IPS-18a (cell line): ENCODE measurements around the gene HOXB6.
A peak's percentile ranks its signal among the peaks of the same experiment; 100 is the strongest.

Experiments used
- H3K27ac ChIP-seq: one replicate; pipeline ENCODE4 v1.5.1; 2013; ENCODE audit warnings: low read length
- H3K27me3 ChIP-seq: one replicate; pipeline ENCODE4 v1.6.1; 2013; ENCODE audit warnings: mild to moderate bottlenecking, low read length; ENCODE audit not compliant: control insufficient read depth, insufficient read depth
- H3K36me3 ChIP-seq: one replicate; pipeline ENCODE4 v1.6.1; 2013; ENCODE audit warnings: low read depth, low read length; ENCODE audit not compliant: control insufficient read depth
- H3K4me1 ChIP-seq: one replicate; pipeline ENCODE4 v1.6.1; 2013; ENCODE audit warnings: low read depth, low read length; ENCODE audit not compliant: control insufficient read depth
- H3K4me3 ChIP-seq: one replicate; pipeline ENCODE4 v1.5.1; 2013; ENCODE audit warnings: low read length
- H3K9ac ChIP-seq: one replicate; pipeline ENCODE4 v1.6.1; 2013; ENCODE audit warnings: mild to moderate bottlenecking, low read length, moderate library complexity
- H3K9me3 ChIP-seq: one replicate; pipeline ENCODE4 v1.6.1; 2013; ENCODE audit warnings: low read depth, low read length; ENCODE audit not compliant: control insufficient read depth

The HOXB6 gene

DNA sequence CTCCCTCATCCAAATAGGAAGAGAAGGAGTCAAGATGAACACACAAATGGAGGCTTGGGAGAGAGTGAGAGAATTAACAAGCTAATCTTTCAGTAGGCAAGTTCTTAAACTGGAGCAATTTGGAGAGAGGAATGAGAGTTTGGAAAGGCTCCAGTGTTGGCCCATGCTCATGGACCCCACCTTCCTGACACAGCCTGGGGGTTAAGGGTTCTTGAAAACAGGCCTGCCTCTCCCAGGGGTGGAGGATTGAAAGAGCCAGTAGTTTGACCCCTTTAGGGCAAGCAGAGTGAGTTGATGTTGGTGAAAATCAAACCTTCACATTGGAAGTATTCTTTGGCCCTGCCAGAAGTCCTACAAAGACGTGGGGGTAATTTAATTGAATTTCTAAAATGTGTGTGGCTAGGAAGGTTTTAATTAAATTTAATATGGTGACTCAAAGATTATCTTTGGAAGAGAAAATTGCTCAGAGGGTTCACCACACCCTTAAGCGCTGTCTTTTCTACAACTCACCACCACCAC, 20.5 kb downstream of the HOXB6 start:
- H3K27me3 ChIP-seq, result peaks cover 100% of the 10 kb centered on the region
- no peak overlapping the region for H3K27ac ChIP-seq

DNA sequence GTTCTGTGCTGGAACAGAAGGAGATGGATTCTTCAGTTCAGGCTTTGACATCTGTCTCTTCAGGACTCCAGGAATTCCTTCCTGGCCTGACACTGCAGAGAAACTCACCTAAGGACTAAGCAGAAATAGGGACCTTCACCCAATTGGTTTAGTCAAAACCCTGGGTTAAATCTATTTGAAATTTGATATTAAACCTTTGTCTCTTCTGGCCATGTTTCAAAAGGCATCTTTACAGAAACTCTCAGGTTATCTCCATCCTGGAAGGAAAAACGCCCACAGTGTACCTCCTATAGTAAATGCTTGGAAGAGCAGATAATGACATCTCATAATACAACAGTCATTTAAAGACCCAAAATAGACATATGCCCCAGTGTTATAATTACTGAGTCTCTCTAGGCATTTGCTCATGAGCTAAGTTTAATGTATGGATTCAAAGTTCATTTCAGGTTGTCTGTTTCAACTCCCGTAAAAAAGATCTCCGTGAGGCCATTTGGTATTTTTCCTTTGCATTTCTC, 21.0 kb downstream of the HOXB6 start:
- H3K27ac ChIP-seq, result no peak overlapping the region
- no peaks in the 10 kb centered on the region for H3K36me3 ChIP-seq
- peaks cover 100% of the 10 kb centered on the region for H3K27me3 ChIP-seq
- no peaks in the 10 kb centered on the region for H3K4me1 ChIP-seq
- no peak overlapping the region for H3K4me3 ChIP-seq
- H3K9me3 ChIP-seq, result no peaks in the 10 kb centered on the region
- H3K9ac ChIP-seq, result no peak overlapping the region

More for the DNA sequence above, 20.5 kb downstream of the HOXB6 start:
- Histone ChIP-seq H3K4me3 (no peak overlapping the region), H3K9me3 (no peaks in the 10 kb centered on the region), H3K9ac (no peak overlapping the region), H3K4me1 (no peaks in the 10 kb centered on the region), H3K36me3 (no peaks in the 10 kb centered on the region)

DNA sequence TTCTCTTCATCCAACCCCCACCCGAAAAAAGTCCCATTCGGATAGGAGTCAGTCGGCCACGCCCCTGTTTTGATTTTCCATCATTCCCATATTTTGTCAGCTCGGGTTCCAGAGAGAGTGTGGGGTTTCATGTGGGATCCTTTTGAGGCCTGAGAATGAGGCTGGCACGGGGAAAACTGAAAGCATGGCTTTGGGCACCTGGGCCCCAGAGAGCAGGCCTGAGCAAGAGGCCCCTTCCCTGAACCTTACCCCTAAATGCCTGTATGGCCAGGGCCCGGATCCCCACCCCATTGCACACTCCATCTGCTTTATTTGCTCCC, 22.1 kb downstream of the HOXB6 start:
- H3K4me3 ChIP-seq, result no peak overlapping the region
- no peaks in the 10 kb centered on the region for H3K36me3 ChIP-seq
- peaks cover 100% of the 10 kb centered on the region for H3K27me3 ChIP-seq
- no peak overlapping the region for H3K9ac ChIP-seq
- H3K9me3 ChIP-seq, result no peaks in the 10 kb centered on the region
- H3K27ac ChIP-seq, result no peak overlapping the region
- H3K4me1 ChIP-seq, result no peaks in the 10 kb centered on the region

DNA sequence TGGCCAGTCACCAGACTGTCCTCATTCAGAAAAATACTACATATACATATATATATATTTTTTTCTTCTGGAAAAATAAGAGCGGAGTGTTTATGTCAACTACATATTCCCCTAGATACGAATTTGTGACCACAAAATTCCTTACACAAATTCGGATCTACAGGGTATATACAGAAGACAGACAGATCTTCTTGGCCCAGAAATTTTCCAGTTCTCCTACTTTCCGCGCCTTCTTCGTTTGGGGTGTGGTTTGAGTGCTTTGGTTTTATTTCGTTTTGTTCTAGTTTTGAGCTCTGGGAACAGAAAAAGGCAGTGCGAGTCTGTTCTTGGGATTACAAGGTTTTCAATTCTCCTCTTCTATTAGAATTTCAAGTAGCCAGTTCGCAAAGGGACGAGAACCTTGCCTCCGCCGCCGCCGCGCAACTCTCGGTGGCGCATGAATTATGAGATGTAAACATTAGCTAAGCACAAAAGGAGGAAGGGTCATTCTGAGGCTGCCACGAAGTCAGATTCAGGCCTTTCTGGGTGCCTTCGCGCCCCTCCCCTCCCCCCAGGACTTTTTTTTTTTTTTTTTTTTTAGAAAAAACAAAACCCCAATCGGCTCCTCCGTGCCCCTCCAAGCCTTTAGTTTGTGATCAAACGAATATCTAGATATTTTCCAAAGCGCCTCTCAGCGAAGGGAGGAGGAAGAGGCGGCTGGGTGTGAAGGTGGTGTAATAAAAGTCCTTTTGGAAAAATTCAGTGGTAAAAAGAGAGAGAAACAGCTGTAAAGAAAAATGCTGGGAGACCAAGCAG, 24.8 kb downstream of the HOXB6 start:
- H3K27ac ChIP-seq, result no peak overlapping the region
- H3K4me3 ChIP-seq, result no peak overlapping the region
- peaks cover 100% of the 10 kb centered on the region for H3K27me3 ChIP-seq
- H3K36me3 ChIP-seq, result no peaks in the 10 kb centered on the region
- H3K9ac ChIP-seq, result no peak overlapping the region
- no peaks in the 10 kb centered on the region for H3K9me3 ChIP-seq
- no peaks in the 10 kb centered on the region for H3K4me1 ChIP-seq

DNA sequence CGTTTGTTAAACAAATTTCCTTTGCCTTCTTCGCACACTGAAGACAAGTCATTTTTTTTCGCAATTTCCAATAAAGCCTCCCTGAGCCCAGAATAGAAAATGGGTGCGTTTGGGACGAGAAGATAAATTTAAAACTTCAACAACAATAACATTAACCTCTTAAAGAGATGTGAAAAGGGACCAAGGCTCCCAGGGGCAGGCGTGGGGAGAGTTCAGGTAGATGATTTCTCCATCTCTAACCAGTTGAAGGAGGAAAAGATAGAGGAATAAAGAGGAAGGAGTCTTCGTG, 25.4 kb downstream of the HOXB6 start:
- Histone ChIP-seq H3K9me3 (no peaks in the 10 kb centered on the region), H3K27me3 (peaks cover 100% of the 10 kb centered on the region), H3K36me3 (no peaks in the 10 kb centered on the region), H3K4me1 (no peaks in the 10 kb centered on the region), H3K4me3 (no peak overlapping the region), H3K27ac (no peak overlapping the region), H3K9ac (no peak overlapping the region)

DNA sequence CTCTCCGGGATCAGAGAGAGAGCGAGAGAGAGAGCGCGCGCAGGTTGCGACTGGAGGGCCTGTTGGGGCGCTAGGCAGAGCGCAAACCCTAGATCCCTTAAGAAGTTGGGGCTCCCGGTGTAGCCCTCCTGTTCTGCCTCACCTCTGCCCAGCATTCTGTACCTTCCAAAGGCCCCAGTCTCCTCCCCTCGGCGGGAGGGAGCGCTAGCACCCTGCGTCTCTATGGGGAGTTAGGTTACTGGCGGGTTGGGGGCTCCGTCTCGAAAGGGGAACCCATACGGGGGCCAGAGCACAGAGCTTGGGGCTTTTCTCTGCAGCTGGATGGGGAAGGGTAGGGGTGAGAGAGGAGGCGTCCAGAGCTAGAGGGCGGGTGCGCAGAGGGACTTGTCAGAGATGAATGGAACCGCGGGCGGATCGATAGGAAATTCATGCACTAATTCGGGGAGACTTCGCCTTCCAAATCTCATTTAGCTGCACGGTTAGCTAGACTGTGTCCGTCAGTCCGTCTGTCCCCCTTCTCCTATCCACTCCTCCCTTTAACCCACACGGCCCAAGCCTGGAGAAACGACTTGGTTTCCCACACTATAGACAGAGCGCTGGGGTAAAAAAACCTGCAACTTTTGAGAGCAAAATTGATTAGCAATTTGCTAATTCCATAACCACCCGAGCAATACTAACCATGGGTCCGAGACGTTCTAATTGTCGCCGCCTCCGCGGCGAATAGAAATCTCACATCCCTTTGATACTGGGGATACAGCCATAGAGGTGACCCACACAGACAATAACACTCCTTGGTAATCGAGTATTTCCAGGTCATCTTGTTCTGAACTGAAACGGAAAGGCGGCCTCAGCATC, 25.9 kb downstream of the HOXB6 start:
- H3K27me3 ChIP-seq, result peaks cover 100% of the 10 kb centered on the region
- H3K9ac ChIP-seq, result no peak overlapping the region
- no peaks in the 10 kb centered on the region for H3K36me3 ChIP-seq
- no peak overlapping the region for H3K4me3 ChIP-seq
- no peaks in the 10 kb centered on the region for H3K4me1 ChIP-seq
- H3K9me3 ChIP-seq, result no peaks in the 10 kb centered on the region
- no peak overlapping the region for H3K27ac ChIP-seq

DNA sequence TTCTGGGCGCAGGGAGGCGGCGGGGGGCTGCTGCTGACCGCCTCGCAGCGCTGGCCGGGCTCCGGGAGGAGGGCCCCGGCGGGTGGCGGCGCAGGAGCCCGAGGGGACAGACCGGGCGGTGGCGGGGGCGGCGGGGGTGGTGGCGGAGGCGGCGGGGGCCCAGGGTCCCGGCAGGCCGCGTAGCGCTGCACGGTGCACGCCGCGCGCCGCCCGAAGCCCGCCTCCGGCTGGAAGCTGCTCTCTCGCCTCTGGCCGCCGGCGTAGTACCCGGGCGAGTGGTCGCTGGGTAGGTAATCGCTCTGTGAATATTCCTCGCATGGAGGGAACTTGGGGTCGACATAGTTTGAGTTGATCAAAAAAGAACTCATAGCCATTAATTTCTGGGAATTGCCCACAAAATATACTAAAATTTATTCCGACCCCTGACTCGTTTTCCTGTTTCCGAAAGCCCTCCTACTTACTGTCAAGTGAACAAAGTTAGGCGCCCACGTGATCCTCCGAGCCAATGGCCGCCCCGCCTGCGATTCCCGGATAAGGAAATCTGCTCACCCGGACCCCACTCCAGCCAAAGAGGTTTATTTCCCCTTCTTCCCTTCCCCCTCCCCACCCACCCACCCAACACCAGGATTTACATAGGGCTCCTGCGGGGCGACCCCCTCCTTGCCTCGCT, 26.7 kb downstream of the HOXB6 start, which contains the start of gene HOXB4:
HOXB4 (minus strand) TSS at position 405 of the 670 bp plus-strand sequence; CDS start at position 374, 31 bp downstream.
- Histone ChIP-seq H3K4me3 (peak within 1 kb of the TSS; percentile 30), H3K27ac (no peak within 1 kb of the TSS), H3K27me3 (peaks cover 100% of the 10 kb centered on the region), H3K36me3 (no peaks in the 10 kb centered on the region), H3K9ac (no peak within 1 kb of the TSS), H3K9me3 (no peaks in the 10 kb centered on the region), H3K4me1 (no peaks in the 10 kb centered on the region)

DNA sequence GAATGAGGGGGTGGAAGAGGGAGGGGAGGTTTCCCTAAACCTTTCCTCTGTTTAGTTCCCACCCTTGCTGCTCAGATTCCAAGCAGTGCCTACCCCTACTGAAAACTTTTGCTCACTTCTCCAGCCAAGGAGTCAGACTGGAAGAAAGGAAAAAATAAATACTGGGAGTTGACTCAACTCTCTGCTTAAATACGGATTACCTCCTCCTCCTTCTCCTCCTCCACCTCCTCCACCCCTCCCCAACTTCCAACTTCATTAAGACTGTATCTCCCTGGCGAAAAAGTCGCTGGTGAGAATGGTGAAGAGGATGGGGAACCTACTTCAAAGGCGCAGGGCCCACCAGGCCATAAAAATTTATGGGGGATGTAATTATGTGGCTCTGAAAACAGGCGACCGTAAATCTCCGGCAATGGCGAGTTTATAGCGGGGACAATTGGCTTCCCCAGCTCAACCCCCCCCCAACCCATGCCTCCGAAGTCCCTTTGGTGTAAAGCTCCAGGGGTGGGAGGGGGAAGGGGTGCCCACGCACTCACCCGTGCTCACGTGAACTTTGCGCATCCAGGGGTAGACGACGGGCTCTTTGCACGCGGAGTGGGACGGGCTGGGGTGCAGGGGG, 27.3 kb downstream of the HOXB6 start:
- Histone ChIP-seq H3K27ac (no peak overlapping the region), H3K9ac (no peak overlapping the region), H3K36me3 (no peaks in the 10 kb centered on the region), H3K27me3 (peaks cover 100% of the 10 kb centered on the region), H3K9me3 (no peaks in the 10 kb centered on the region), H3K4me1 (no peaks in the 10 kb centered on the region), H3K4me3 (no peak overlapping the region)

DNA sequence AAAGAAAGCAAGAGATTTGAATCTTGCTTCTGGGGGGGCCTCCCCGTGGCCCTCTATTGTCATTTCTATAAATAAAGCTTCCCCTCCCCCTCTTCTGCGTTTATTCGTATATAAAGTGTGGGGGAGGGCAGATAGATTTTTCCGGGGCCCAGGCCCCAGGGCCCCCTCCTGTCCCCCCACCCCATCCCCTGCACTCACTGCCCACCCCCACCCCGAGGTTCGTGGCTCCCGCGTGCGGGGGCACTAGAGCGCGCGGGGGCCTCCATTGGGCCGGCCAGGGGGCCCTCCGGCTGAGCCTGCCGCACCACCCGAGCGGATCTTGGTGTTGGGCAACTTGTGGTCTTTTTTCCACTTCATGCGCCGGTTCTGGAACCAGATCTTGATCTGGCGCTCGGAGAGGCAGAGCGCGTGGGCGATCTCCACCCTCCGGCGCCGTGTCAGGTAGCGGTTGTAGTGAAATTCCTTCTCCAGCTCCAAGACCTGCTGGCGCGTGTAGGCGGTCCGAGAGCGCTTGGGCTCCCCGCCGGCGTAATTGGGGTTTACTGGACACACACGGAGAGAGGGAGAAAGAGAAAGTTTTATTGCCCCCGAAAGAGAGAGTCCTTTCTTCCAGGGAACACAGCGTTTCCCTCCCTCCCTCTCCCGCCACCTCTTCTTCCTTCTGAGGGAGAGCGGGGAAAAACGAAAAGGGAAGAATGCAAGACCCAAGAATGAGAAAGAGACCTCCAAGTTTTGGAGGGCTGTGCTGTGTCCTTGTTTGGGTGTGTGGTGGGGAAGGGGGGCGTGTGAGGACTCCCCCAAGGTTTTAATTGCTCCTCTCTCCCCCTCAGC, 28.1 kb downstream of the HOXB6 start:
- no peak overlapping the region for H3K27ac ChIP-seq
- H3K36me3 ChIP-seq, result no peaks in the 10 kb centered on the region
- H3K4me1 ChIP-seq, result no peaks in the 10 kb centered on the region
- peaks cover 100% of the 10 kb centered on the region for H3K27me3 ChIP-seq
- no peak overlapping the region for H3K4me3 ChIP-seq
- no peak overlapping the region for H3K9ac ChIP-seq
- H3K9me3 ChIP-seq, result no peaks in the 10 kb centered on the region

DNA sequence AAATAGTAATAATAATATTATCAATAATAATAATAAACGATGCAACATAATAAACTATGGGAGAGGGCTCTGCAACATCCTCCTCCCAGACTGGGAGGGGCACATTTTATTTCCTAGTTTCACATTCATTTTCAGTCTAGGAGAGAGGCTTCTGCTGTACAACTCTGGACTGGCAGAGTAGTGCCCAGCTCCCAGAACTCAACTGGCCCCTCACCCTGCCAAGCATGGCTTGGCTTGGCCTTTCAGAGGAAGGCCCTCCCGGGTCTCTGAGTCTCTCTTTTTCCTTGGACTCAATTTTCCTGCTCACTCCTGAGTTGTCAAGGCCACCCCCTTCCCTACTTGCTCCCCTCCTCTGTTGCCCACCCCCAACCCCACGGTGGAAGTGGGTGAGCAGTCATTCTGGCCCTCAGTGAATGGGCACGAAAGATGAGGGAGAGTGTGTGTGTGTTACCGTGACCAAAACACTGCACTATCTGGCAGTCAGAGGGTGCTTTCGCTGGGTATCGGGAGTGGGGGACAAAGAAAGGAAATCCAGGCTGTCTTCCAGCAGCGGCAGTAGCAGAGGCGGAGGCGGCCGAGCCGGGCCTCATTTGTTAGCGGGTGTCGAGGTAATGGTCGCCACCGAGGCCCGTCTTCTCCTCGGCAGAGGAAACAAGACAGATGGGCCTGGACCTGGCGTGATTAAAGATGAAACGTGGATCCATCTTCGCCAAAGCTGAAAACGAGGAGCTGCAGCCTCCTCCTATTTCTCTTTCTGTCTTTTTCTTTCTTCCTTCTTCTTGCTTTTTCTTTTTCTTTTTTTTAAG, 28.9 kb downstream of the HOXB6 start:
- Histone ChIP-seq H3K27me3 (peaks cover 100% of the 10 kb centered on the region), H3K27ac (no peak overlapping the region), H3K4me3 (no peak overlapping the region), H3K36me3 (no peaks in the 10 kb centered on the region), H3K9me3 (no peaks in the 10 kb centered on the region), H3K4me1 (no peaks in the 10 kb centered on the region), H3K9ac (no peak overlapping the region)
